GM12801 (cell line): ENCODE results near the gene RABAC1.

Source experiments
- TF ChIP-seq, protein P1 (sequence below): IDR thresholded peaks from one replicate; pipeline ENCODE4 v1.5.1; 2011; ENCODE audit warnings: control low read depth; ENCODE audit not compliant: insufficient read length; ENCODE audit errors: extremely low read depth

Gene RABAC1

DNA sequence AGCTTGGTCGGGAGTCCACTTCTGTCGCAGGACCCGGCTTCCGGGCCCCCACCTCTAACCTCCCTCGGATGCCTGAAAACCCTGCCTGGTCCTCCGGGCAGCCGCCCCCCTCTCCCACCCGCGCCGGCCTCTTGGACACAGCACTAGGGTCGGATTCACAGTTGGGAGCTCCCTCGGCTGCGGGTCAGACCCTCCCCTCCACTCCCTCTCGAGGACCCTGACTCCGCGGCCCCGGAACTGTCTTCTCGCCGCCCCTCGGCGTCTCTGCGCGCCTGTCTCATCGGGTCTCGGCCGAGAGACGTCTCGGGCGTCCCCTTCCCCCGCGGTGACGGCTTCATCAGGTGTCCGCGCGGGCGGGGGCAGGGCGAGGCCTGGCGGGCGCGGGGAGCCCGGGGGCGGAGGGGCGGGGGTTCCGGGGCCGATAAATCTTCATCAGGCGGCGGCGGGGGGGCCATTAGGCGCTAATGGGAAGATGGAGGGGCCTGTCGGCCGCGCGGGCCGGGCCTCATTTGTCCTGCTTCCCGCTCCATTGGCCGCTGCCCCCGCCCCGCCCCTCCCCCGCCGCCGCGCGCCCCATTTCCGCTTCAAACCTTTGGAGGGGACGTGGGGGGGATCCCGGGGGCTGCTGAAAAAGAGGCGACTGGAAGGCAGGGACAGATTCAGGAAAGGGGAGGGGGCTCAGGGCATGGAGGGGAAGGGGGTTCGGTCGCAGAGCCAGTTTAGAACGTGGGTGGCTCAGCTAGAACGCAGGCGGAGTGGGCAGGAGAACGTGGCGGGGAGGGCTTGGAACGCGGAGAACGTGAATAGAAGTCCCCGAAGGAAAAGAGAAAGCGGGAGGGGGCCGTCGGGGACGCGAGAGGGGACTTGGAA, 19.0 kb downstream of the RABAC1 start:
- TF ChIP-seq, protein P1, sequence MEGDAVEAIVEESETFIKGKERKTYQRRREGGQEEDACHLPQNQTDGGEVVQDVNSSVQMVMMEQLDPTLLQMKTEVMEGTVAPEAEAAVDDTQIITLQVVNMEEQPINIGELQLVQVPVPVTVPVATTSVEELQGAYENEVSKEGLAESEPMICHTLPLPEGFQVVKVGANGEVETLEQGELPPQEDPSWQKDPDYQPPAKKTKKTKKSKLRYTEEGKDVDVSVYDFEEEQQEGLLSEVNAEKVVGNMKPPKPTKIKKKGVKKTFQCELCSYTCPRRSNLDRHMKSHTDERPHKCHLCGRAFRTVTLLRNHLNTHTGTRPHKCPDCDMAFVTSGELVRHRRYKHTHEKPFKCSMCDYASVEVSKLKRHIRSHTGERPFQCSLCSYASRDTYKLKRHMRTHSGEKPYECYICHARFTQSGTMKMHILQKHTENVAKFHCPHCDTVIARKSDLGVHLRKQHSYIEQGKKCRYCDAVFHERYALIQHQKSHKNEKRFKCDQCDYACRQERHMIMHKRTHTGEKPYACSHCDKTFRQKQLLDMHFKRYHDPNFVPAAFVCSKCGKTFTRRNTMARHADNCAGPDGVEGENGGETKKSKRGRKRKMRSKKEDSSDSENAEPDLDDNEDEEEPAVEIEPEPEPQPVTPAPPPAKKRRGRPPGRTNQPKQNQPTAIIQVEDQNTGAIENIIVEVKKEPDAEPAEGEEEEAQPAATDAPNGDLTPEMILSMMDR = no peak

DNA sequence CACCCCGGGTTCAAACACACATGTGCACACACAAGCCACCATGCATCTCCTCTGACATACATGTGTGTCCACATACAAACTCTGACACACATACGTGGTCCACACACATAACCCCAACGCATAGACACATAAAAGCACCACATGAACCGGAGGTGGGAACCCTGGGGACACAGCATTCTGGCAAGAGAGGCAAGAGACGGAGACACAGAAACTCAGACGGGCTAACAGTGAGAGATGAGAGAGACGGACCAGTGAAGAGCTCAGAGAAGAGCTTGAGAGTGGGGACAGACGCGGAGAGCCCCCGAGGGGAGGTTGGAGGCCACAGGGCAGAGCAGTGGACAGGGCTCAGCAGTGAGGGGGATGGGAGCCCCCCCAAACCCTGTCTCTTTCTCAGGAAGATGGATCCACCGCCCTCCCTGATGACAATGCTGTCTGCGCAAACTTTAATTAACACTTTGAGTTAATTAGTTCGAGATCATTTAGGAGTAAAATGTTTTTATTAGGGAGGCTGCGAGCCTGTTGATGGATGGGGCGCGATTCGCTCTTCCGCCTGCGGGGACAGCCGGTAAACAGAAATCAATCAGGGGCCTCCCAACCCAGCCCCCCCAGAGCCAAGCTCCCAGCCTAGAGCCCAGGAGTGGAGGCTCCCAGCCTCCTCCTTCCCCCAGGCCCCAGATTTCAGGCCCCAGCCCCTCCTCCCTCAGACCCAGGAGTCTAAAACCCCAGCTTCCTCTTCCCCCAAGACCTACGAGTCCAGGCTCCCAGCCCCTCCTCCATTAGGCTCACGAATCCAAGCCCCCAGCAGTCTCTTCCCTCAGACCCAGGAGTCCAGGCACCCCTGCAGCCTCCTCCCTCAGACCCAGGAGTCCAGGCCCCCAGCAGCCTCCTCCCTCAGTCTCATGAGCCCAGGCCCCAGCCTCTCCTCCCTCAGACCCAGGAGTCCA, 21.3 kb downstream of the RABAC1 start:
- TF ChIP-seq, protein P1 = no peak

DNA sequence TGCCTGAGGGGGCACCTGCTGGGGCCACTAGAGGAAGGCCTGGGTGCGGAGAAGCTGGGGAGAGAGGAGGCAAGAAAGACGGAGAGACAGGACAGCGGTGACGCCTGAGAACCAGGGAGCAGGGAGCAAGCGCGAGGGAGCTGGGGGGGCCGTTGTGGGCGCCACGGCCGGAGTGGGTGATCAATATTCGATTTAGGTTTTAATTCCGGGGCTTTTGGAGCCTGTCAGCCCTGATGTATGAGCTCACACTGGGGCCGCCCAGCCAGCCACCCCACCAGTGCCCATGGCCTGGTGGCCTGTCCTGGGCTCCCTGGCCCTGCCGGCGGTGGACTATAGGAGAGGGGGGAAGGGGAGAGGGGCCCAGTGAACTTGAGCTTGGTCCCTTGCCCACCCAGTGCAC, 22.2 kb downstream of the RABAC1 start:
- TF ChIP-seq, protein P1 = no peak

DNA sequence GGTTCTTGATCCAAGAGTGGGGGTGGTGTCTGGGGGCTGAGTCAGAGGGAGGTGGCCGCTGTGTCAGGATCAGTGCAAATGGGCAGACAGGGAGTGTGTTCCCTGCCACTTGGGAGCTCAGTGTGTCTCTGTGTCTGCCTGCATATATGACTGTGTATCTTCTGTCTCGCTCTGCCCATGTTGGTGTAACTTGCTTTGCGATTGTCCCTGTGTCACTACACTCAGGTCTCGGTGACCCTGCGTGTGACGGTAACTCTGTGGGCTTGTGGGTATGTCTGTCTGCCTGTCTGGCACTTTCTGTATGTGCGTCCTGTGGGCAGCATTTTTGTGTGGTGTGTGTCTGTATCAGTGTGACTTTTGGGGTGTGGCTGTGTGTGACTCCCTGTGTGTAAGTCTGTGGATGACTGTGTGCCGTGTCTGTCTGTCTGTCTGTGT, 22.7 kb downstream of the RABAC1 start:
- TF ChIP-seq, protein P1 = no peak

DNA sequence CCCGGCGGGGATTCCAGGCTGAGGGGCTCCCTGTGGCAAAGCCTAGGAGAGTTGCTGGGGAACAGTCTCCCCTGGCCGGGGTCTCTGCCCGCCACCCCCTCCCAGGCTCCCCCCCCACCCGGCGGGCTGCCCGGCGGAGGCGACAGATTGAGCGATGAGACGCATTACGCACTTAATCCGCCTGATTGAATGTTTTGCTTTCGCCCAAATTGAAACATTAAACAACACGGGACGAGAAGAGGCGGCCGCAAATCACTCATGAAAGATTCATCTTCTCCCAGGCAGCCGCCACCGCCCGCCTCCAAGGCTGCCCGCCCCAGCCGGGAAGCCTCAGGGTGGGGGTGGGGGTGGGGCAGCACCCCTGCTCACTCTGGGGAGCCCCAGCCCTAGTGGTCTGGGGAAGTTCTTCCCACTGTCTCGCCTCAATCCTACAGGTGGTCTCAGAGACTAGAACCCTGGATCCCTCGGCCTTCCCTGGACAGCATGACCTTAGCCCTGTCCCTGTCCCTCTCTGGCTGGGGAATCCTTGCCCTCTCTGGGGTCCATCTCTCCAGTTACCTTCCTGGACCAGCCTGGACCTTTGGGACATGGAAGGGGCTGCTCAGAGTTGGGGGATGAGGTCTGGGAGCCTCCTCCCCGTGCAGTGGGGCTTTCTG, 23.2 kb downstream of the RABAC1 start:
- TF ChIP-seq, protein P1 = no peak

DNA sequence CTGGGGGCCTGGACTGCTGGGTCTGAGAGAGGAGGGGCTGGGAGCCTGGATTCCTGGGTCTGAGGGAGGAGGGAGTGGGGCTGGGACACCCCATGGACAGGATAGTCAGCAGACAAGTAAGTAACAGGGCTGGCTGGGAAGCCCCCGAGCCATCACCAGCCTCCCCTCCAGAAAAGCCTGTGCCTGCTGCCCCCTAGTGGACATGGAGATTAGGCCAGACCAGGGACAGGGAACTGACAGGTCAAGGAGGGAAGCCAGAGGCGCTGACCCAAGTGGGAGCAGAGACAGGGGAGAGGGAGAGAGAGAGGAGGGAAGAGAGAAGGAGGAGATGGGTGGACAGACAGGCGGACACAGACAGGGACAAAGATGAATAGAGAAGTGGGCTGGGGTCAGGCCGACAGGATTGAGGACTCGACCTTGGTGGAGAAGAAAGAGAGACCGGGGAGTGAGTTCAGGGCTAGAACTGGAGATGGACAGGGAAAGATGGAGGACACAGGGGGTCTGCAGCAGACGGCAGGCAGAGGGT, 24.2 kb downstream of the RABAC1 start:
- TF ChIP-seq, protein P1 = no peak
